H1 (cell line): ENCODE results near the gene ACAP3. TPM values are rescaled to one million over a fixed set of nuclear protein-coding genes. Genes with fewer than 3 reads are reported as not detected.

Source experiments
- CBX8 ChIP-seq: fragments of 300-800, 300-1000 bp; sonication (generic); IDR thresholded peaks from 2 replicates; pipeline ENCODE4 v1.7.1; 2016; ENCODE audit warnings: low read depth, low read length, borderline replicate concordance
- ZNF274 ChIP-seq: IDR thresholded peaks from 2 replicates; pipeline ENCODE4 v1.7.0; 2012; ENCODE audit warnings: low read length, borderline replicate concordance; ENCODE audit errors: extremely low read depth
- polyA plus RNA-seq, 7 experiments: library from polyadenylated mRNA; depleted of rRNA in 3 of 7; stranded (reverse) in 5 of 7; unstranded in 2 of 7; fragments of >200 nt in 5 of 7; fragments of 200-250 nt in 2 of 7; gene quantifications; 1 replicate in 5 of 7; 2 replicates in 1 of 7; 4 replicates in 1 of 7; pipeline versions ENCODE4 v1.2.1 to v1.2.3, GENCODE V29; 2011 to 2013; ENCODE audit warnings: missing spikeins in 2 of 7, mixed read lengths in 2 of 7
- total RNA-seq: library from RNA; stranded (reverse); fragmentation: NEBNext Ultra II Directional; extraction: Animal tissue kit (Norgen Biotek cat#: 25700); gene quantifications from 2 replicates; pipeline ENCODE4 v1.2.1, GENCODE V29; 2021
- TF ChIP-seq, protein P1 (sequence below): IDR thresholded peaks from 2 replicates; pipeline ENCODE4 v1.6.1; 2011; ENCODE audit warnings: low read depth, mild to moderate bottlenecking, low read length; ENCODE audit not compliant: insufficient read depth

The ACAP3 gene
- total and polyA plus RNA-seq, 2 of the 8 experiments (the other 6 are each of a cell fraction or from before 2014, with no cell fraction given) = 14.8 to 28.3 TPM

GRCh38 chr1:1332031-1332755 is 24.5 kb upstream of the ACAP3 start (continued):
- TF ChIP-seq, protein P1, sequence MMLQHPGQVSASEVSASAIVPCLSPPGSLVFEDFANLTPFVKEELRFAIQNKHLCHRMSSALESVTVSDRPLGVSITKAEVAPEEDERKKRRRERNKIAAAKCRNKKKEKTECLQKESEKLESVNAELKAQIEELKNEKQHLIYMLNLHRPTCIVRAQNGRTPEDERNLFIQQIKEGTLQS = no peak
- TF ChIP-seq ZNF274 (no peak), CBX8 (no peak)
- TF ChIP-seq, all 59 proteins: peak for 0
